NCI-H526 (cell line): ENCODE results near the gene RBM19.

Experiments used
- DNase-seq, 2 experiments: peaks; one replicate each; lab custom pipeline; 2025; lab: John Stamatoyannopoulos, UW

RBM19 gene

GRCh38 chr12:113857371-113857770 lies 108.8 kb downstream of the RBM19 start:
- no peak for DNase-seq

GRCh38 chr12:113855998-113856397 lies 110.1 kb downstream of the RBM19 start:
- no peak for DNase-seq

- DNase-seq = peak; percentile 72 to 91
Observed at GRCh38 chr12:113854385-113855142, 111.6 kb downstream of the RBM19 start.

- DNase-seq = no peak
Observed at GRCh38 chr12:113853491-113853890, 112.6 kb downstream of the RBM19 start.

GRCh38 chr12:113852695-113853490 lies 113.2 kb downstream of the RBM19 start:
- DNase-seq = peak in 1 of 2 experiments; percentile 29

- DNase-seq = peak in 1 of 2 experiments; percentile 29
Observed at GRCh38 chr12:113852264-113852663, 113.9 kb downstream of the RBM19 start.

GRCh38 chr12:113850309-113851056 lies 115.6 kb downstream of the RBM19 start:
- no peak for DNase-seq

GRCh38 chr12:113847856-113848255 lies 118.3 kb downstream of the RBM19 start:
- no peak for DNase-seq

- no peak for DNase-seq
Observed at GRCh38 chr12:113846883-113847755, 119.0 kb downstream of the RBM19 start.

GRCh38 chr12:113845900-113846674 lies 120.0 kb downstream of the RBM19 start:
- no peak for DNase-seq

GRCh38 chr12:113844495-113845210 lies 121.5 kb downstream of the RBM19 start:
- no peak for DNase-seq

GRCh38 chr12:113842699-113843098 lies 123.4 kb downstream of the RBM19 start:
- no peak for DNase-seq

GRCh38 chr12:113841786-113842185 lies 124.3 kb downstream of the RBM19 start:
- no peak for DNase-seq

- no peak for DNase-seq
Observed at GRCh38 chr12:113840401-113841042, 125.6 kb downstream of the RBM19 start.

- no peak for DNase-seq
Observed at GRCh38 chr12:113838896-113839295, 127.2 kb downstream of the RBM19 start.

GRCh38 chr12:113837528-113838296 lies 128.4 kb downstream of the RBM19 start:
- DNase-seq = no peak

GRCh38 chr12:113837084-113837483 lies 129.0 kb downstream of the RBM19 start:
- no peak for DNase-seq

GRCh38 chr12:113835896-113836295 lies 130.2 kb downstream of the RBM19 start:
- DNase-seq = no peak

- no peak for DNase-seq
Observed at GRCh38 chr12:113835433-113835832, 130.7 kb downstream of the RBM19 start.
